ENCODE data around the gene PAPOLA.

PAPOLA gene

GRCh38 chr14:96567289-96567899, 65.2 kb downstream of the PAPOLA start:
- no peak overlapping the region for H3K27ac ChIP-seq
- TF ChIP-seq ZFX (IDR thresholded peaks at IDR 0.05), result no peak
- TF ChIP-seq, protein P1, sequence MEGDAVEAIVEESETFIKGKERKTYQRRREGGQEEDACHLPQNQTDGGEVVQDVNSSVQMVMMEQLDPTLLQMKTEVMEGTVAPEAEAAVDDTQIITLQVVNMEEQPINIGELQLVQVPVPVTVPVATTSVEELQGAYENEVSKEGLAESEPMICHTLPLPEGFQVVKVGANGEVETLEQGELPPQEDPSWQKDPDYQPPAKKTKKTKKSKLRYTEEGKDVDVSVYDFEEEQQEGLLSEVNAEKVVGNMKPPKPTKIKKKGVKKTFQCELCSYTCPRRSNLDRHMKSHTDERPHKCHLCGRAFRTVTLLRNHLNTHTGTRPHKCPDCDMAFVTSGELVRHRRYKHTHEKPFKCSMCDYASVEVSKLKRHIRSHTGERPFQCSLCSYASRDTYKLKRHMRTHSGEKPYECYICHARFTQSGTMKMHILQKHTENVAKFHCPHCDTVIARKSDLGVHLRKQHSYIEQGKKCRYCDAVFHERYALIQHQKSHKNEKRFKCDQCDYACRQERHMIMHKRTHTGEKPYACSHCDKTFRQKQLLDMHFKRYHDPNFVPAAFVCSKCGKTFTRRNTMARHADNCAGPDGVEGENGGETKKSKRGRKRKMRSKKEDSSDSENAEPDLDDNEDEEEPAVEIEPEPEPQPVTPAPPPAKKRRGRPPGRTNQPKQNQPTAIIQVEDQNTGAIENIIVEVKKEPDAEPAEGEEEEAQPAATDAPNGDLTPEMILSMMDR (conservative IDR thresholded peaks at IDR 0.05), result peak; percentile 84

- no peak for TF ChIP-seq ZFX (IDR thresholded peaks at IDR 0.05)
- TF ChIP-seq, protein P1 (conservative IDR thresholded peaks at IDR 0.05), result no peak
- no peak overlapping the region for H3K27ac ChIP-seq
Measured at GRCh38 chr14:96568621-96569020, 66.4 kb downstream of the PAPOLA start.

DNA sequence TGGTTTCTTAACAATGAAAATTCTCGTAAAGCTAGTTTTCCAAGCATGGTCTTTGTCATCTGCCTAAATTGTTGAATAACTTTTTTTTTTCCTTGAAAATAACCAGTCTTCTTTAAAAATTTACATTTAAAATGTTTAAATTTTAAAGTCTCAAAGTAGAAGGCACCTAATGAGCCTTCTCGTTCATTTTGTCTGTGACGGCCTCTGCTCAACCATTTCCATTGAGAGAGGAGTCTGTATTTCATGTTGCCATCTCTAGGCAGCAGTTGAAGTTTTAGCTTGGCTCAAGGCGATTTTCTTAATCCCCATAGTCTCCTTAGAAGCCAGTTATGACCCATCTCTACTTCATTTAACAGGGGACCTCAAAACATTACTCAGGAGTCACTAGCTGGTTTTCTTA, 69.1 kb downstream of the PAPOLA start:
- H3K27ac ChIP-seq, result no peak overlapping the region
- TF ChIP-seq, protein P1 (conservative IDR thresholded peaks at IDR 0.05), result no peak
- no peak for TF ChIP-seq ZFX (IDR thresholded peaks at IDR 0.05)

DNA sequence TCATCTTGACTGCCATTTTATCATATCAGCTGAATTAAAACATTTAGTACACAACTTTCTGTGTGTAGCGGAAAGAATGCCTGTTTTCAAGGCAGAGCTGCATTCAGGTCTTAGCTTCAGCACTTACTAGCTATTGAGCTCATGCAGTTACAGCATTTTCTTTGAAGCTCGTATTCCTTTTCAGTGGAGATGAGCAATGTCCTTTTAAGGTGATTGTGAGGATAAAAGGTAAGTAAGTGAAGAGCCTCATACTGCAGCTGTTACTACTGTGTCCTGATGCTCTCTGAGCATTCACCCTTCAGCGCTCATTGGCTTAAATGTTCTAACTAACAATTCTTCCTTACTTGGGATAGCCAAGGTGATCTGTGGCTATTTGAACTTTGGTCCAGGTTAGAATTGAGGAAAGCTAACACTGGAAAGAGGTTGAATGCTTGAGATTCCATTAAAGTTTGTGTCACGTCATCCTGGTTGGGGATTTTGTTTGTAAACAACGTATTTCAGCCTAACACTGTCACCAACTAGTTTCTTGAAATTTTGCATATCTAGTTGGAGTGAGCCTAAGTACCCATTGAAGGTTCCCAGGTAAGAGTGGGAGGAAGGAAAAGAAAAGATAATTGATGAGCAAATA, 71.4 kb downstream of the PAPOLA start:
- TF ChIP-seq ZFX (IDR thresholded peaks at IDR 0.05), result no peak
- TF ChIP-seq, protein P1 (conservative IDR thresholded peaks at IDR 0.05), result no peak
- H3K27ac ChIP-seq, result no peak overlapping the region

DNA sequence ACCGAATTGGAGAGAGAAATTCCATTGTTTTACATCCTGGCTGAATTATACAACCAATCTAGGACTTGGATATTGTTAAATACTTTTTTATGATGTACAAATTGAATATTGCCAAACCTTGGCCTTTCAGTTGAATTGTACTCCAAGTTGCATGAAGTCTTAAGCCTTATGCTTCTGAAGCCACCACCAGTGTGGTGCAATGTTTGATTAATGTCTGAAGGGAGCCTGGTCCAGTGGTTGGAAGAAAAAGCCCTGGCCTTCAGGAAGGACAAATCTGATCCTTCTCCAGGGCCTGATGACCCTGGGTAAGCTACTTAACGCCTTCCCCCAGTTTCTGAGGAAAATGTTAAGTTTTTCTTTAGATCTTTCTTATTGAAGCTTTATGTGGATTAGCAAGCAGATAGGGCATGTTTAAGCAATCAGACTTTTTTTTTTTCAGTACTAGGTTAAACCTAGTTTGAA, 72.0 kb downstream of the PAPOLA start:
- H3K27ac ChIP-seq, result peak overlapping the region; percentile 5; the same call in 1 of the 2 replicates
- no peak for TF ChIP-seq ZFX (IDR thresholded peaks at IDR 0.05)
- TF ChIP-seq, protein P1 (conservative IDR thresholded peaks at IDR 0.05), result no peak

DNA sequence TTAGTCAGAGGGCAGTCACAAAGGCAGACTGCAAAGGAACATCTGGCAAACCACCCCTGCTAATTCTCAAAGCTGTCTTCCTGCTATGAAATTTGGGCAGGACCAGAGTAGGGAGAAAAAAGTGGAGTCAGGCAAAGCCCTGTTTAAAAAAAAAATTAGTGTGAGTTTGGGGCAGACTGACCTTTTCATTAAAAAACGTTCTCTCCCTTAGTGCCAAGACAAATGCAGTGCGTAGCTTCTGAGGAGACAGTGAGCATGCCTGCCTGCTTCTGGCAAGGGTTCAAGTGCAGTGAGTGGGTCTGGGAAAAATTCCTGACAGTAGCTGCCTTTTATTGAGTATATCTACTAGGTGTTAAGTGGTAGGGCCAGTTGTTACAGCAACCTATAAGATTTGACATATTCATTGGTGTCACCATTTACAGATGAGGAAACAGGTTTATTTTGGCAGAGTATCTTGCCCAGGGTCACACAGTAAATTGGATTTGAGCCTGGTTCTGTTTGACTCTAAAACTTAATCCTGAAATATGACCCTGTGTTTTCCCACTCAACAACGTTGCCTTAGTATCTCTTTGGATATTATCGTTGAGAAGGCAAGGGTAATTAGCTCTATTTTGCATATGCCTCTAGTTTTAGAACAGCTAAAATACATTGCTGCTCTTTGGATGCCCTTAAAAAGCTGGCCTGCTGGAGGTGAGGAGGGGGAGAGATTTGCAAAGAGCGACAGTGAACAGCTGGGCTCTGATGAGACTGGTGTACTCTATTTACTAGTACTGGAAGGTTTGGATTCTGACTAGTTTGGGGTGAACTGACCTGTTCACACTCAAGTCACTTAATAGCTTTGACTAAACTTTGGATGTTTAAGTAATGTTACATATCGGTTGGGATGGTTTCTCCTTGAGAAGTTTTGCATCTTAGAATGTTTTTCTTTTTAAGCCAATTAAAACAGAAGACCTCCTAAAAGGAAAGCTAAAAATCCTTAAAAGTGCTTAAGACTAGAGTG, 72.8 kb downstream of the PAPOLA start:
- peak overlapping the region; percentile 5; the same call in 1 of the 2 replicates for H3K27ac ChIP-seq
- TF ChIP-seq, protein P1 (conservative IDR thresholded peaks at IDR 0.05), result no peak
- TF ChIP-seq ZFX (IDR thresholded peaks at IDR 0.05), result no peak

Measured in C4-2B (cell line).